Nephron (organoid): ENCODE measurements around the gene SERPINA3.

ENCODE experiments used
- H3K27ac Mint-ChIP-seq, 3 experiments: 2 replicates each; pipeline ENCODE4 v1.8.0; 2020; ENCODE audit warnings: mixed read lengths in 3 of 3, mild to moderate bottlenecking in 2 of 3, moderate library complexity in 1 of 3
- H3K27me3 Mint-ChIP-seq: 2 replicates; pipeline ENCODE4 v1.8.0; 2021; ENCODE audit warnings: low read depth, mild to moderate bottlenecking, moderate library complexity, mixed read lengths
- H3K36me3 Mint-ChIP-seq: 2 replicates; pipeline ENCODE4 v1.8.0; 2020; ENCODE audit warnings: low read depth, mixed read lengths
- H3K4me1 Mint-ChIP-seq: 2 replicates; pipeline ENCODE4 v1.8.0; 2020; ENCODE audit warnings: mixed read lengths
- H3K4me3 Mint-ChIP-seq, 3 experiments: 2 replicates each; pipeline ENCODE4 v1.8.0; 2020; ENCODE audit warnings: mild to moderate bottlenecking in 3 of 3, mixed read lengths in 3 of 3, moderate library complexity in 2 of 3
- H3K9me3 Mint-ChIP-seq: 2 replicates; pipeline ENCODE4 v1.8.0; 2020; ENCODE audit warnings: mixed read lengths
- CTCF ChIP-seq, 3 experiments: fragments of 200-600 bp; sonication (generic); IDR thresholded peaks; one replicate each; pipeline ENCODE4 v1.5.0; 2021; ENCODE audit warnings: antibody characterized with exemption in 3 of 3; ENCODE audit not compliant: unreplicated experiment in 3 of 3

The SERPINA3 gene

GRCh38 chr14:94570002-94570400, 42.2 kb upstream of the SERPINA3 start:
- Mint-ChIP-seq H3K9me3 (no peaks in the 10 kb centered on the region), H3K4me1 (no peaks in the 10 kb centered on the region), H3K27me3 (peaks cover 27% of the 10 kb centered on the region), H3K27ac (no peak overlapping the region), H3K36me3 (no peaks in the 10 kb centered on the region), H3K4me3 (no peak overlapping the region)
- no peak for TF ChIP-seq CTCF (IDR thresholded peaks at IDR 0.05; ENCODE audit: unreplicated experiment in 3 of 3)

GRCh38 chr14:94570440-94570839, 41.8 kb upstream of the SERPINA3 start:
- Mint-ChIP-seq H3K36me3 (no peaks in the 10 kb centered on the region), H3K9me3 (no peaks in the 10 kb centered on the region), H3K4me3 (no peak overlapping the region), H3K27me3 (peaks cover 27% of the 10 kb centered on the region), H3K4me1 (no peaks in the 10 kb centered on the region), H3K27ac (no peak overlapping the region)
- TF ChIP-seq CTCF (IDR thresholded peaks at IDR 0.05; ENCODE audit: unreplicated experiment in 3 of 3) = no peak

GRCh38 chr14:94571395-94571794, 40.8 kb upstream of the SERPINA3 start:
- Mint-ChIP-seq H3K36me3 (no peaks in the 10 kb centered on the region), H3K9me3 (no peaks in the 10 kb centered on the region), H3K27ac (no peak overlapping the region), H3K4me3 (no peak overlapping the region), H3K27me3 (peaks cover 21% of the 10 kb centered on the region), H3K4me1 (no peaks in the 10 kb centered on the region)
- TF ChIP-seq CTCF (IDR thresholded peaks at IDR 0.05; ENCODE audit: unreplicated experiment in 3 of 3) = no peak

- no peaks in the 10 kb centered on the region for H3K36me3 Mint-ChIP-seq
- TF ChIP-seq CTCF (IDR thresholded peaks at IDR 0.05; ENCODE audit: unreplicated experiment in 3 of 3) = no peak
- H3K27ac Mint-ChIP-seq = no peak overlapping the region
- H3K9me3 Mint-ChIP-seq = no peaks in the 10 kb centered on the region
- no peaks in the 10 kb centered on the region for H3K4me1 Mint-ChIP-seq
- H3K4me3 Mint-ChIP-seq = no peak overlapping the region
- H3K27me3 Mint-ChIP-seq = peaks cover 15% of the 10 kb centered on the region
These were observed 40.2 kb upstream of the SERPINA3 start for GRCh38 chr14:94571950-94572349.

- Mint-ChIP-seq H3K4me3 (no peak overlapping the region), H3K36me3 (no peaks in the 10 kb centered on the region), H3K4me1 (no peaks in the 10 kb centered on the region), H3K9me3 (no peaks in the 10 kb centered on the region), H3K27me3 (peaks cover 10% of the 10 kb centered on the region), H3K27ac (no peak overlapping the region)
- TF ChIP-seq CTCF (IDR thresholded peaks at IDR 0.05; ENCODE audit: unreplicated experiment in 3 of 3) = no peak
These were observed 39.4 kb upstream of the SERPINA3 start for GRCh38 chr14:94572637-94573303.
